HepG2 (cell line): Measurements from ENCODE around the gene NCOA5. TPM values are rescaled to one million over a fixed set of nuclear protein-coding genes. Genes with fewer than 3 reads are reported as not detected.

Source experiments
- HMGXB3 ChIP-seq: sonication (generic); formaldehyde crosslinking; IDR thresholded peaks from 2 replicates; pipeline ENCODE4 v1.4.0; 2020; ENCODE audit warnings: missing genetic modification reagents, borderline replicate concordance
- KIAA2018 ChIP-seq: sonication (generic); formaldehyde crosslinking; IDR thresholded peaks from 2 replicates; pipeline ENCODE4 v1.5.0; 2020; ENCODE audit warnings: mild to moderate bottlenecking, missing genetic modification reagents, borderline replicate concordance
- MTF2 ChIP-seq: sonication (generic); formaldehyde crosslinking; IDR thresholded peaks from 2 replicates; pipeline ENCODE4 v1.5.0; 2020; ENCODE audit warnings: missing genetic modification reagents, borderline replicate concordance
- NKX3-1 ChIP-seq: sonication (generic); formaldehyde crosslinking; IDR thresholded peaks from 2 replicates; pipeline ENCODE4 v1.5.0; 2020; ENCODE audit warnings: missing genetic modification reagents
- PHB2 ChIP-seq: fragments of 450-650 bp; IDR thresholded peaks from 2 replicates; pipeline ENCODE4 v1.6.1; 2018; ENCODE audit not compliant: partially characterized antibody
- SIN3B ChIP-seq: fragments of 150-350 bp; IDR thresholded peaks from 2 replicates; pipeline ENCODE4 v1.6.1; 2014; ENCODE audit warnings: low read length
- ZNF280B ChIP-seq: sonication (generic); formaldehyde crosslinking; IDR thresholded peaks from 2 replicates; pipeline ENCODE4 v1.5.0; 2020; ENCODE audit warnings: missing genetic modification reagents, mild to moderate bottlenecking, borderline replicate concordance
- ZNF567 ChIP-seq: sonication (generic); formaldehyde crosslinking; IDR thresholded peaks from 2 replicates; pipeline ENCODE4 v1.8.1; 2023; ENCODE audit warnings: mild to moderate bottlenecking, missing genetic modification reagents, borderline replicate concordance
- polyA plus RNA-seq, 8 experiments: library from polyadenylated mRNA; depleted of rRNA in 3 of 8; stranded (reverse) in 7 of 8; unstranded in 1 of 8; fragments of >200 nt; fragmentation: Illumina TruSeq in 4 of 8; extraction: Trizol in 4 of 8; gene quantifications; 2 replicates each; pipeline versions ENCODE4 v1.2.1 to v1.2.3, GENCODE V29; 2011 to 2016; ENCODE audit warnings: low read depth in 4 of 8, missing spikeins in 1 of 8, mixed read lengths in 1 of 8; ENCODE audit not compliant: insufficient read depth in 1 of 8
- total RNA-seq, 5 experiments: library from RNA; depleted of rRNA; stranded (reverse); fragments of >200 nt; fragmentation: Illumina TruSeq; extraction: Trizol; gene quantifications; 2 replicates each; pipeline ENCODE4 v1.2.3, GENCODE V29; 2016; ENCODE audit warnings: low read depth in 1 of 5

The NCOA5 gene
- total and polyA plus RNA-seq, 2 of the 13 experiments (the other 11 are each of a cell fraction or from before 2014, with no cell fraction given): 16.5 to 28.4 TPM

GRCh38 chr20:46027245-46027853 lies 62.4 kb downstream of the NCOA5 start (continued):
- no peak for TF ChIP-seq KIAA2018
- TF ChIP-seq SIN3B: no peak
- no peak for TF ChIP-seq ZNF567 (CRISPR knock-in tag)
- peak; percentile 90 for TF ChIP-seq NKX3-1
- TF ChIP-seq HMGXB3: 0 out of 2 replicates have a peak, but pooled peaks have one; percentile 52
- TF ChIP-seq ZNF280B (CRISPR knock-in tag): no peak
- TF ChIP-seq MTF2 (CRISPR knock-in tag): no peak
- no peak for TF ChIP-seq PHB2
